Effector CD8-positive, alpha-beta T cell (primary cell): ENCODE results near the gene CYP4F3.
"Not testable (repeated sequence)": the region's sequence is repeated elsewhere in the genome, so short reads cannot be mapped to it uniquely, and the experiment has no call there.

Source experiments
- DNase-seq: peaks from one replicate; lab custom pipeline; 2025; lab: John Stamatoyannopoulos, UW
- total RNA-seq, 4 experiments: gene quantifications; one replicate each; lab custom pipeline; 2026; lab: John Stamatoyannopoulos, UW

The CYP4F3 gene, protein sequence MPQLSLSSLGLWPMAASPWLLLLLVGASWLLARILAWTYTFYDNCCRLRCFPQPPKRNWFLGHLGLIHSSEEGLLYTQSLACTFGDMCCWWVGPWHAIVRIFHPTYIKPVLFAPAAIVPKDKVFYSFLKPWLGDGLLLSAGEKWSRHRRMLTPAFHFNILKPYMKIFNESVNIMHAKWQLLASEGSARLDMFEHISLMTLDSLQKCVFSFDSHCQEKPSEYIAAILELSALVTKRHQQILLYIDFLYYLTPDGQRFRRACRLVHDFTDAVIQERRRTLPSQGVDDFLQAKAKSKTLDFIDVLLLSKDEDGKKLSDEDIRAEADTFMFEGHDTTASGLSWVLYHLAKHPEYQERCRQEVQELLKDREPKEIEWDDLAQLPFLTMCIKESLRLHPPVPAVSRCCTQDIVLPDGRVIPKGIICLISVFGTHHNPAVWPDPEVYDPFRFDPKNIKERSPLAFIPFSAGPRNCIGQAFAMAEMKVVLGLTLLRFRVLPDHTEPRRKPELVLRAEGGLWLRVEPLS
- total RNA-seq: 0 to 0.09 (median 0) reads per million in 4 experiments

DNA sequence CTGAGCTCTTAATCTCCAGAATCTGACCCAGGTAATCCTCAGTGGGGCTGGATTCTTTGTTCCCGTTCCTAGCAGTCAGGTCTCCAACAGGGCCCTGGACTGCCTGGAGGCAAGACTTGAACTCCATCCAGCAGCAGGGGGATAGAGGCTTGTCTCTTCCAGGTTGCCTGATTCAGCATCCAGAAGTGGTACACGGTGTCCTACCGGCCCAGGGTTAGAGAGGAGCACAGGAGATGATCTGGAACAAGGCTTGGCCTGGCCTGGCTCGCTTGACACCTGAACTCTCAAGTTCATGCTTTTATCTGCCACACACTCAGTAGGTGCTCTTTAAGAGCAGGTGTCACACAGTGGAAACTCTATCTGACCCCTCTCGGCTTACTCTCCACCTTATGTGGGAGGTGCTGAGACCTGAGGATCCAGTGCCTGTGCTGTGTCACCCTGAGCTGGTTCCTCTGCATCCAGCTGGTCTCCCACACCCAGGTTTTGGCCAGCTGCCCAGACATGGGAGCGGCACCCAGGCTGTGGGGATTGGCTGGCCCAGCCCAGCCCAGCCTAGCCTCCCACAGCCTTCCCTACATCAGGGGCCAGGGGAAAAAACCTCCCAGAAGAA is at the start of gene CYP4F3:
Gene CYP4F3, plus strand, starts transcription at position 604 of the 610 bp plus-strand sequence. CDS start 519 bp downstream, outside the sequence.
- no peak for DNase-seq

DNA sequence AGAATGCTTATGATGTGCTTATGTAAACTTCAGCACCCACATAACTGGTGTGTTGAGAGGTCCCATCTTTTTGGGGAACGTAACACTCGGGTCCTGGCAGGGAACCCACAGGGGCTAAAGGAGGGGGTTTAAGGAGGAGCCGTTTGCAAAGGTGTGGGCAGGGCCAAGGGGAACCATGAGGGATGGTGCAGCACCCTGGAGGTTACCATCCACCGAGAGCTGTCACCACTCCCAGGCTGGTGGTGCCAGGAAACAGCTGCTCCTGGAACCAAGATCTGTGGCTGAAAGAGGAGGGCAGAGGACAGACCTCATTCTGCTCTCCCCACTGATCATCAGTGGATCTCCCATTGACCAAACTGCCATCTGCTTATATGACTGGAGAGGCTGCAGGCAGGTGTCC is 48.9 kb upstream of the CYP4F3 start:
- DNase-seq: no peak

DNA sequence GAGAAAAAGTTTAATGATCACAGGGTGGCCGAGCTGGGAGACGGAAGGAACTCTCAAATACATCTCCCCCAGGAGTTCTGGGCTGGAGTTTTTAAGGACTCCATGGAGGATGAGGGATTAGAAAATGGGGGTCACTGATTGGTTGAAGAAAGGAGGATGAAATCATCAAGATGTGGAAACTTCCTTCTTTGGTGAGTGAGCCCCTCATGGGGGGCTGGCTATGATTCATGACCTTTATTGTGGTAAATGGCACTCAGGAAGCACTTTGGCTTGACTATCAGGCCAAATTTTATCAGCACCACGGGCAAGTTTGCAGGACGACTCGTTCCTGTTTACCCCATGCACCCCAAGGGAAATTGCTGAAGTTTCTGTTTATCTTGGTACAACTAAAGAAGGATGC is 48.2 kb upstream of the CYP4F3 start:
- DNase-seq: not testable (repeated sequence)

GRCh38 chr19:15593766-15594165 is 46.9 kb upstream of the CYP4F3 start:
- DNase-seq: not testable (repeated sequence)

- no peak for DNase-seq
Measured at GRCh38 chr19:15595069-15595468, 45.6 kb upstream of the CYP4F3 start.

DNA sequence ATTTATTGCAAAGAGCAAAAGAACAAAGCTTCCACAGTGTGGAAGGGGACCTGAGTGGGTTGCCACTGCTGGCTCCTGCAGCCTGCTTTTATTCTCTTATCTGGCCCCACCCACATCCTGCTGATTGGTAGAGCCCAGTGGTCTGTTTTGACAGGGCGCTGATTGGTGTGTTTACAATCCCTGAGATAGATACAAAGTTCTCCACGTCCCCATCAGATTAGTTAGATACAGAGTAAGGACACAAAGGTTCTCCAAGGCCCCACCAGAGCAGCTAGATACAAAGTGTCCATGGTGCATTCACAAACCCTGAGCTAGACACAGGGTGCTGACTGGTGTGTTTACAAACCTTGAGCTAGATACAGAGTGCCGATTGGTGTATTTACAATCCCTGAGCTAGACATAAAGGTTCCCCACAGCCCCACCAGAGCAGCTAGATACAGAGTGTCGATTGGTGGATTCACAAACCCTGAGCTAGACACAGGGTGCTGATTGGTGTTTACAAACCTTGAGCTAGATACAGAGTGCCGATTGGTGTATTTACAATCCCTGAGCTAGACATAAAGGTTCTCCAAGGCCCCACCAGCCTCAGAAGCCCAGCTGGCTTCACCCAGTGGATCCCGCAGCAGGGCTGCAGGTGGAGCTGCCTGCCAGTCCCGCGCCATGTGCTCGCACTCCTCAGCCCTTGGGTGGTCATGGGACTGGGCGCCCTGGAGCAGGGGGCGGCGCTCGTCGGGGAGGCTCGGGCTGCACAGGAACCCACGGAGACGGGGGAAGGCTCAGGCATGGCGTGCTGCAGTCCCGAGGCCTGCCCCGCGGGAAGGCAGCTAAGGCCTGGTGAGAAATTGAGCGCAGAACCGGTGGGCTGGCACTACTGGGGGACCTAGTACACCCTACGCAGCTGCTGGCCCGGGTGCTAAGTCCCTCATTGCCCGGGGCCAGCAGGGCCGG is 32.4 kb upstream of the CYP4F3 start:
- not testable (repeated sequence) for DNase-seq

DNA sequence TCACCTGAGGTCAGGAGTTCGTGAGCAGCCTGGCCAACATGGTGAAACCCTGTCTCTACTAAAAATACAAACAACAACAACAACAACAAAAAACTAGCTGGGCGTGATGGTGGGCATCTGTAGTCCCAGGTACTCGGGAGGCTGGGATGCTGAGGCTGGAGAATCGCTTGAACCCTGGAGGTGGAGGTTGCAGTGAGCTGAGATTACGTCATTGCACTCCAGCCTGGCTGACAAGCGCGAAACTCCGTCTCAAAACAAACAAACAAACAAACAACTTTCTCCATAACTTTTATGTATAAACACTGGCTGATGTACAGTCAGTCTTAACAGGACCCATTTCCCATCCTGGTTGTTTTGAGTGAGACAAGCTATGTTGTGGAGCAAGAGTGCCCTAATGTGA is 31.4 kb upstream of the CYP4F3 start:
- no peak for DNase-seq

DNA sequence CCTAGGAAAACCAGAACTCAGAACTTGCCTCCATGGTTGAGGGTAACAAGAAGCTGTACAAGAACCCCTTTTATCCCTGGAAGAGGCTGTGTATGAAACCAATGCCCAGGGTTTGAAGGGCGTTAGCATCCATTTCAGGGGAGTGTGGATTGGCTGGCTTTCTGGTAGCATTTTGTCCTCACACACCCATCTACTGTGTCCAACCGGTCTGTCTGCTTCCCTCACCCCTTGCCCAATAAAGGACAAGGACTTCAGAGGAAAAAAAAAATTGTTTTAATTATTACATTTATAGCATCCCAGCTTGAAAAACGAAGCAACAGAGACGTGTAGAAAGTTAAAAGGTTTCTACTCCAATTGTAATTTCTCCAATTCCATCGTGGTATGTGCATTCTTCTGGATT is 28.4 kb upstream of the CYP4F3 start:
- no peak for DNase-seq

DNA sequence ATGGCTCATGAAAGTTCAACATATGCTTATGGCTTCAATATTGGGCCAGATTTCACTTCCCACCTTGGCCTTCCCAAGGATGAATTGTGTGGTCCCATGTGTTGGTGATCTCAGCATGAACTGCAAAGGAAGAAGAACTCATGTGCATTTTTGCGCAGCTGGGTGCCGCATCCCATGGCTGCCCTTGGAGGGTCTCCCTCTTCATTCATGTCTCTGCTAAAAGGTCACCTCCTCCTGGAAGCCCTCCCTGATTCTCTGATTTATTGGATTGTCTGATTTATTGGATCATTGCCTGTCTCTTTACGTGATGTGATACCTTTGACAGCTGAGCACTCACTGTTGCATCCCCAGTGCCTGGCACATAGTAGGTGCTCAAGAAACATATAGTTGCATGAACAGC is 27.4 kb upstream of the CYP4F3 start:
- DNase-seq: no peak

DNA sequence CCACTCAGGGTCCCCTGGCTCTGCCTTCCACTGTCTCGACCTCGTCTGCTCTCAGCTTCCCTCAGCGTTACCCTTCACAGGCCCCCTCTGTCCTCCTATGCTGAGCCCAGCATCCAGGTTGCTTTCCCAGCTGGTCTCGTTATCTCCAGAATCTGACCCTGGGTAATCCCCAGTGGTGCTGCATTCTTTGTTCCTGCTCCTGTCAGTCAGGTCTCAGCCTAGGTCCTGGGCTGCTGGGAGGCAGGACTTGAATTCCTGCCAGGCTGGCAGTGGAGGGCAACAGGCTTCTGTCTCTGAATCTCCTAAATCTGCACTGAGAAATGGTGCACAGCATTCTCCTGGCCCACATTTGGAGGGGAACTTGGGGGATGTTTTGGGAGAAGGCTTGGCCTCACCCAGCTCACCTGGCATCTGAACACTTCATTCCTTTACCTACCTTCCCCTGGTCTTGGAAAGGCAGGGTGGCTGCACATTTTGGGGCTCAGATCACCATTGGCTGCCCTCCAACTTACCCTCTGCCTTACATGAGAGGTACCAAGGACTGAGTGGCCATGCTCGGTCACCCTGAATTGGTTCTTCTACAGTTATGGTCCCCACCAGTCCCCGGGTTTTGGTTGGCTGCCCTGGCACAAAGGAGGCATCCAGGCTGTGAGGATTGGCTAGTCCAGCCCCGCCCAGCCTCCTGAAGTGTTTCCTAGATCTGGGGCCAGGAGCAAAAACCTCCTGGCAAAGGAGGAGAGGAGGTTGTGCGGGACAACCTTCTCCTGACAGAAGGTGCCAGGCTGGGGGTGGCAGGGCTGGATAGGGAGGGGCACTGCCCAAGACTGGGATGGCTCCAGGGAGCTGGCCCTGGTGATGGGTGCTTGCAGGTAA is 26.0 kb upstream of the CYP4F3 start, which contains the start of gene CYP4F8:
Gene CYP4F8, plus strand, starts transcription at position 712 of the 873 bp plus-strand sequence. CDS start 399 bp downstream, outside the sequence.
- DNase-seq: no peak

DNA sequence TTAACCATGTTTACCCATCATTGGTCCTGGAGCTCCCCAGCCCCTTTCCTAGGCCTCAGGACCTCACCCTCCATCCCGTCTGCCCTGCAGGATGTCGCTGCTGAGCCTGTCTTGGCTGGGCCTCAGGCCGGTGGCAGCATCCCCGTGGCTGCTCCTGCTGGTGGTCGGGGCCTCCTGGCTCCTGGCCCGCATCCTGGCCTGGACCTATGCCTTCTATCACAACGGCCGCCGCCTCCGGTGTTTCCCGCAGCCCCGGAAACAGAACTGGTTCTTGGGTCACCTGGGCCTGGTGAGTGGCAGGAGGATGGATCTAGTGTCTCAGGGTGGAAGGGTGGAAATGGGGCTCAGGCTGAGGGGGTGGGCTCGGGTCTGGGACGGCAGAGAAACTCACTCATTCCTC is 25.2 kb upstream of the CYP4F3 start:
- no peak for DNase-seq

- no peak for DNase-seq
Measured at GRCh38 chr19:15616183-15616582, 24.5 kb upstream of the CYP4F3 start.

- no peak for DNase-seq
Measured at GRCh38 chr19:15616627-15617270, 23.9 kb upstream of the CYP4F3 start.

DNA sequence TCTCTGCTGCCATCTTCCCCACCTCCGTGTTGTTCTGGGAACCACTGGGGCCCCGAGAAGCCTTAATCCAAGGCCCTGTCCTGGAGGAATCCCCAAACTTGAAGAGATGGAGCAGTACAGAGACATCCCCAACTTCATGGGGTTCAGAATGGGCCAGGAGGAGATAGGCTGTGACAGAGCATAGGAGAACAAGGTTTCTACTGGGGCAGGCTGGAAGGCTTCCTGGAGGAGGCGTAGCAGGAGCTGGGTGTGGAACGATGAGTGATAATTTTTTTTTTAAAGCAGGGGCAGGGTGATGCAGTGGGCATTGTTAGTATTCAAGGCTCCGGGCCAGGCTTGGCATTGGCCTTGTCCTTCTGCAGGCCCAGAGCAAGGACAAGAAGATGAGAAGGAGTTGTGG is 22.4 kb upstream of the CYP4F3 start:
- no peak for DNase-seq

GRCh38 chr19:15621801-15622200 is 18.9 kb upstream of the CYP4F3 start:
- no peak for DNase-seq

GRCh38 chr19:15622991-15623390 is 17.7 kb upstream of the CYP4F3 start:
- DNase-seq: no peak

DNA sequence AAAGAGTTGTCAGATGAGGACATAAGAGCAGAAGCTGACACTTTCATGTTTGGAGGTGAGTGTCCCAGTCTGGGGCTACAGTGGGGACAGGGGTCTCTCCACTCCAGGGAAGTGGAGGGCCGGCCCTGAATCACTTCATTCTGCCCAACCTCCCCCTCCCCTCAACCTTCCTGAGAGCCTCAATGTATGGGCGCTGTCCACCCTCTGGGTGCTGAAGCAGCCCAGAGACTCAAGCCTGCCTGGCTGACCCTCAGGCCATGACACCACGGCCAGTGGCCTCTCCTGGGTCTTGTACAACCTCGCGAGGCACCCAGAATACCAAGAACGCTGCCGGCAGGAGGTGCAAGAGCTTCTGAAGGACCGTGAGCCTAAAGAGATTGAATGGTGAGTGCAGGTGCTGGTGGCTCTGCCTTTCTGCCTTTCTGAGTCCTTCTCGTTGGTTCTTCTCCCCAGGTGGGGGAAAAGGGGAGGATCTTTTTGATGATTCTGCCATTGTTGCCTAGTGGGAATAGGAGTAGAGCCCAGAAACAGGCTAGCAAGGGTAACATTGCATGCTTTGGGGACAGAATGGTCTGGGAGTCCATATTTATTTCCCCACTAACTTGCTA is 16.9 kb upstream of the CYP4F3 start:
- DNase-seq: no peak

- no peak for DNase-seq
Measured at GRCh38 chr19:15628236-15629002, 12.3 kb upstream of the CYP4F3 start.
